GM19025 (cell line): ENCODE data around the gene DFFB.
A peak's percentile ranks its signal among the peaks of the same experiment; 100 is the strongest.

Experiments used
- ATAC-seq: cut with Tn5 transposase; IDR thresholded peaks from one replicate; pipeline ENCODE4 v1.9.1; 2021; ENCODE audit warnings: mild to moderate bottlenecking, low read depth, moderate library complexity; ENCODE audit not compliant: unreplicated experiment

DFFB gene

GRCh38 chr1:3893190-3893589 lies 35.9 kb downstream of the DFFB start:
- ATAC-seq = no peak

- no peak for ATAC-seq
Observed at GRCh38 chr1:3894626-3895278, 37.5 kb downstream of the DFFB start.

- ATAC-seq = no peak
Observed at GRCh38 chr1:3895279-3895950, 38.1 kb downstream of the DFFB start.

- ATAC-seq = no peak
Observed at GRCh38 chr1:3895951-3896325, 38.7 kb downstream of the DFFB start.

- no peak for ATAC-seq
Observed at GRCh38 chr1:3896396-3897000, 39.2 kb downstream of the DFFB start.

- ATAC-seq = no peak
Observed at GRCh38 chr1:3898475-3898735, 41.1 kb downstream of the DFFB start.

DNA sequence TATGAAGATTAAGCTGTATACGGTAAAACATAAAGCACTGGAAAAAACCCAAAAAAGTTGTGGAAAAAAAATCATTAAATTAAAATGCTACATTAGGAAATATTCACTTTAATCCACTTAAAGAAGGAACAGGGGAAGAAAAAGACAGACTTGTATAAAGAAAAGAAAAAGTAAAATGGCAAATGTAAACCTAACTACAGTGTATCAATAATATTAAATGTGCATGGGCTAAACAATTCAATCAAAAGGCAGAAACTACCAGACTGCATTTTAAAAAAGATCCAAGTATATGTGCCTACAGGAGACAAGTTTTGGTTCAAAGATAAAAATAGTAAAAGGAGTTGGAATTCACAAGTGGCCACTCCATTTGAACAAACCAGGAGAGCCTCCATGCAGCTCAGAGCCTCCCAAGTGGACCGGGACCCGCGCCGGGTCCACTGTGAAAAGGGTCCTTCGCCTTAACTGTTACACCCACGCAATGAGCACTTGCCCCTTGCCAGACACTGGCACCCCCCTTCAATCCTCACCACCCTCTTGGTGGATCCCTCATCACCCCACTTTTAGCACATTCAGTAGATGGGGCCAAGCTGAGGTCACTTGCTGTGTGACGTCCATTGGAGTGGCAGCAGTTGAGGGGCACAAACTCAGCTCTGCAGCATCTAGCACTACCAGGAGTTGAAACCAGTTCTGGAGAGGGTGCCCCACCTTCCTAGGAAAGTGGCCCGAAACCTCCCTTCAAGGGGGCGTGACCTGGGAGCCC lies 41.9 kb downstream of the DFFB start:
- ATAC-seq = no peak

- no peak for ATAC-seq
Observed at GRCh38 chr1:3899754-3900149, 42.5 kb downstream of the DFFB start.

DNA sequence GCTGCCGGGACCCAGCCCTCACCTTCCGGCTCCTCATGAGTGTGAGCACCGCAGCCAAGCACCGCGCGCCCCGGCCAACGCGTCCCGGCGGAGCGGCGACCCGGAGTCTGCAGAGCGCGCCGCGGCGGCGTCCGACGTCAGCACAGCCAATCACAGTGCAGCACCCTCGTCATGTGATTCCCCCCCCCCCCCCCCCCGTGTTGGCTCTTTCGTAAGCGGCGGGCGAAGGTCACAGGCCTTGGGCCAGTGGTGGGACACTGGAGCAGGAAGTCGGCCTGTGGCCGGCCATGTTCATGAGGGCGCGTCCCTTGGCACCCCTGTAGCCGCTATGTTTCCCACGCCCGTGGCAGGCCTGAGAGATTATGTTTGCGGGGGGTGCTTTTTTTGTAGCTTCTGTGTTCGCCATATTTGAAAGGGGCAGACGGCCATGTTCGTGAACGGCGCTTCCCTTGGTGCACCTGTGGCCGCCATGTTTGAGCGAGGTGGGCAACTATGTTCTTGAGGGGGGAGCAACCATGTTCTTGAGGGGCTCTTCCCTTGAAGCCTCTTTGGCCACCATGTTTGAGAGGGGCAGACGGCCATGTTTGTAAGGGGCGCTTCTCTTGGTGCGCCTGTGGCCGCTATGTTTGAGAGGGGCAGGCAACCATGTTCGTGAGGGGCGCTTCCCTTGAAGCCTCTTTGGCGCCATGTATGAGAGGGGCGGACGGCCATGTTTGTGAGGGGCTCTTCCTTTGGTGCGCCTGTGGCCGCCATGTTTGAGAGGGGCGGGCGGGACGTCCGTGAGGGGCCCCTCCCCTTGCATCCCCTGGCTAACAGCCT lies 43.1 kb downstream of the DFFB start, which contains the start of gene C1orf174:
Gene C1orf174, minus strand, starts transcription at position 123 of the 819 bp plus-strand sequence. Its CDS starts 86 bp downstream, at position 37.
- peak; percentile 64 for ATAC-seq

- peak; percentile 52 for ATAC-seq
Observed at GRCh38 chr1:3900969-3901529, 43.8 kb downstream of the DFFB start.

GRCh38 chr1:3902111-3902511 lies 44.8 kb downstream of the DFFB start:
- no peak for ATAC-seq

GRCh38 chr1:3902571-3903091 lies 45.4 kb downstream of the DFFB start:
- ATAC-seq = no peak

DNA sequence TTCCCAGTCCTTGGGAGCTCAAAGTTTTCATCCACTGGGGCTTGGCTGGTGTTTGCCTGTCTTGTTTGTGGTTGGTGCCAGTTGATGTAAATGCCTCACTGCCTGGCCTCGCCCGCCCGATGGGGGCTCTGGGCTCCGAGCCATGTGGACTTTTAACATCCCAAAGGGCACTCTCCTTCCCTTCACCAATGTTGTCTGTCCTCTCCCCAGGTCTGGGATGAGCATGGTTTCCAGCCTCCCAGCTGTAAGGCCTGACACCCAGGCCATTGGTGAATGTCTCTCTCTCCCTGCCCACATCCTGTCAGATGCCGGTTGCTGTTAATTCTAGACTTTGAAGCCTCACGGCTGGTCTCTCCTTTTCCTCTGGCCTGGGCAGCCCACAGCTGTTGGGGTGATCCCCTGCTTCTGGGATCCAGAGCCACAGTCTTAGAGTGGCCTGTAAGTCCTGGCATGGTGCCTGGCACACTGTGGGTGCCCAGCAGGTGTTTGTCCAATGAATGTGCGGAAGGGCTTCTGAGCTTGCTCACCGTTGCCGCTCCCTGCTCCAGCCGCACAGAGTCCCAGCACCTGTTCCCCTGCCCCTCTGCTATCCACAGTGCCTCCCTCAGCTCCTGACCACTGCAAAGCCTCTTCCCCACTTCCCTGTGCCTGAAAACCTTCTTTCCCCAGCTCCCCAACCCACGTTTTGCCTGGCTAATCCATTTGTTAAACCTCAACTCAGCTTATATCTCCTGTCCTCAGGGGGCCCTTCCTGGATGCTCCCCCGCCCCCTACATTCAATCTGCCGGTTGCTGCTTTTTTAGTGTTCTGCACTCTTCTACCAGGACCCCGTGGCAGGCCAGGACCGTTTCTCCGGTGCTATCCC lies 46.1 kb downstream of the DFFB start:
- no peak for ATAC-seq

GRCh38 chr1:3904006-3904842 lies 46.9 kb downstream of the DFFB start:
- no peak for ATAC-seq

DNA sequence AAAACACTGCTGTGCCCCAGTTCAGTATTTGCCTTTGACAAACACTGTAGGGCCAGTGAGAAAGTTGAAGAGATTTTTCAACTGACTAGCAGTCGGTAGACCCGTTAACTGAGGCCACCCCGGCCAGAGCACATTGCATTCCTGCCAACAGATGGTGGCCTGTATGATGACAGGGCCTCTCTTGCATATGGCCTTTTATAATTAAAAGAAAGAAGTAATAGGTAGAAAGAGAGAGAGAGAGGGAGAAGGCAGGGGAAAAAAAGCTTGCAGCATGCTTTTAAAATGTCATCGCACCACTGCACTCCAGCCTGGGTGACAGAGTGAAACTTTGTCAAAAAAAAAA lies 47.5 kb downstream of the DFFB start:
- ATAC-seq = no peak

GRCh38 chr1:3905266-3905952 lies 48.1 kb downstream of the DFFB start:
- ATAC-seq = no peak

GRCh38 chr1:3905953-3906671 lies 48.8 kb downstream of the DFFB start:
- no peak for ATAC-seq
